H1 (cell line): ENCODE results near the gene RCAN2. TPM values are rescaled to one million over a fixed set of nuclear protein-coding genes. Genes with fewer than 3 reads are reported as not detected.
A peak's percentile ranks its signal among the peaks of the same experiment; 100 is the strongest.

Experiments used
- CTCF ChIA-PET: fragments of 300-600 bp; sonication (Branson Sonifier 250); formaldehyde crosslinking; loops from one replicate; lab custom pipeline; 2021; ENCODE audit not compliant: partially characterized antibody; lab: Charles Lee
- POLR2A ChIA-PET: fragments of 300-600 bp; sonication (Branson Sonifier 250); formaldehyde crosslinking; loops from one replicate; lab custom pipeline; 2021; ENCODE audit warnings: inconsistent platforms; ENCODE audit not compliant: partially characterized antibody; lab: Charles Lee
- DNase-seq, 2 experiments: peaks; one replicate each; pipeline versions ENCODE4 v3.0.0 to v3.0.0-alpha.2; 2010 to 2022; ENCODE audit warnings: low spot score in 2 of 2, low read depth in 1 of 2, mixed read lengths in 1 of 2
- FAIRE-seq: peaks from 2 replicates; lab custom pipeline; 2011; peaks lifted over from hg19 to GRCh38; lab: Jason Lieb, UNC
- H2AFZ ChIP-seq: 2 replicates; pipeline ENCODE4 v1.8.1; 2012; ENCODE audit warnings: low read length, inconsistent platforms
- H2AK5ac ChIP-seq: 2 replicates; pipeline ENCODE4 v1.6.1; 2013; ENCODE audit warnings: low read depth, low read length
- H2BK120ac ChIP-seq: replicated peaks from 2 replicates; pipeline ENCODE3; 2013; ENCODE audit warnings: low read depth, low read length, inconsistent platforms
- H2BK12ac ChIP-seq: 2 replicates; pipeline ENCODE4 v1.6.1; 2013; ENCODE audit warnings: low read depth, low read length
- H2BK15ac ChIP-seq: 2 replicates; pipeline ENCODE4 v1.6.1; 2013; ENCODE audit warnings: low read length
- H2BK20ac ChIP-seq: 2 replicates; pipeline ENCODE4 v1.6.1; 2013; ENCODE audit warnings: low read length
- H2BK5ac ChIP-seq: 2 replicates; pipeline ENCODE4 v1.6.1; 2013; ENCODE audit warnings: low read depth, low read length
- H3K14ac ChIP-seq: 2 replicates; pipeline ENCODE4 v1.6.1; 2013; ENCODE audit warnings: inconsistent platforms; ENCODE audit not compliant: insufficient read length
- H3K18ac ChIP-seq: 2 replicates; pipeline ENCODE4 v1.6.1; 2013; ENCODE audit warnings: low read length; ENCODE audit errors: extremely low read depth
- H3K23ac ChIP-seq: 2 replicates; pipeline ENCODE4 v1.6.1; 2013; ENCODE audit warnings: inconsistent platforms; ENCODE audit not compliant: insufficient read length
- H3K23me2 ChIP-seq: 2 replicates; pipeline ENCODE4 v1.6.1; 2013; ENCODE audit warnings: low read depth, low read length
- H3K27ac ChIP-seq: 2 replicates; pipeline ENCODE4 v1.6.1; 2011; ENCODE audit warnings: low read depth, low read length, inconsistent platforms
- H3K27me3 ChIP-seq, 4 experiments: replicated peaks in 1 of 4; 1 replicate in 1 of 4; 2 replicates in 3 of 4; pipeline versions ENCODE4 v1.6.1 to v1.8.1; 2011 to 2013; ENCODE audit warnings: low read length in 3 of 4, mild to moderate bottlenecking in 3 of 4, inconsistent platforms in 2 of 4, mixed read lengths in 2 of 4, moderate library complexity in 1 of 4; ENCODE audit not compliant: control insufficient read depth in 3 of 4, insufficient read depth in 3 of 4; ENCODE audit errors: extremely low read depth in 1 of 4
- H3K36me3 ChIP-seq, 4 experiments: 2 replicates each; pipeline versions ENCODE4 v1.6.1 to v1.8.1; 2011 to 2013; ENCODE audit warnings: mild to moderate bottlenecking in 4 of 4, low read length in 3 of 4, moderate library complexity in 2 of 4, control low read depth in 1 of 4, inconsistent platforms in 1 of 4; ENCODE audit not compliant: insufficient read depth in 4 of 4, control insufficient read depth in 2 of 4
- H3K4ac ChIP-seq: replicated peaks from 2 replicates; pipeline ENCODE3; 2013; ENCODE audit warnings: low read length, low read depth, mixed read lengths, inconsistent platforms; ENCODE audit not compliant: insufficient read length
- H3K4me1 ChIP-seq, 4 experiments: replicated peaks in 1 of 4; 1 replicate in 1 of 4; 2 replicates in 3 of 4; pipeline versions ENCODE4 v1.6.1 to v1.8.1; 2011 to 2013; ENCODE audit warnings: low read length in 3 of 4, inconsistent platforms in 2 of 4, mixed read lengths in 1 of 4; ENCODE audit not compliant: insufficient read depth in 4 of 4, control insufficient read depth in 3 of 4
- H3K4me2 ChIP-seq, 2 experiments: 2 replicates each; pipeline versions ENCODE4 v1.6.1 to v1.8.1; 2011 to 2013; ENCODE audit warnings: low read depth in 2 of 2, low read length in 2 of 2, control low read depth in 1 of 2, inconsistent platforms in 1 of 2, mild to moderate bottlenecking in 1 of 2; ENCODE audit not compliant: insufficient read depth in 1 of 2
- H3K4me3 ChIP-seq, 4 experiments: fragments of 200-600, 300-600 bp in 1 of 4; sonication (generic), shearing (Covaris generic), sonication (Bioruptor Twin) in 1 of 4; 2 replicates each; pipeline versions ENCODE4 v1.5.1 to v1.8.1; 2011 to 2016; ENCODE audit warnings: low read length in 4 of 4, low read depth in 3 of 4, control low read depth in 2 of 4, inconsistent platforms in 2 of 4, mild to moderate bottlenecking in 2 of 4, mixed read lengths in 1 of 4, moderate library complexity in 1 of 4; ENCODE audit not compliant: insufficient read depth in 2 of 4; ENCODE audit errors: extremely low read depth in 1 of 4
- H3K56ac ChIP-seq: replicated peaks from 2 replicates; pipeline ENCODE3; 2013; ENCODE audit warnings: low read depth, mild to moderate bottlenecking, mixed read lengths, low read length, inconsistent platforms; ENCODE audit not compliant: insufficient read length
- H3K79me1 ChIP-seq: 2 replicates; pipeline ENCODE4 v1.6.1; 2013; ENCODE audit warnings: low read depth, low read length, control low read depth
- H3K79me2 ChIP-seq, 2 experiments: 2 replicates each; pipeline versions ENCODE4 v1.6.1 to v1.8.1; 2012 to 2013; ENCODE audit warnings: low read length in 2 of 2, mild to moderate bottlenecking in 2 of 2, inconsistent platforms in 1 of 2; ENCODE audit not compliant: insufficient read depth in 2 of 2, control insufficient read depth in 1 of 2
- H3K9ac ChIP-seq, 4 experiments: replicated peaks in 1 of 4; 1 replicate in 1 of 4; 2 replicates in 3 of 4; pipeline versions ENCODE4 v1.6.1 to v1.8.1; 2011 to 2013; ENCODE audit warnings: low read depth in 3 of 4, low read length in 3 of 4, control low read depth in 2 of 4, mild to moderate bottlenecking in 2 of 4, moderate library complexity in 2 of 4, inconsistent platforms in 1 of 4; ENCODE audit errors: extremely low read depth in 1 of 4
- H3K9me3 ChIP-seq, 2 experiments: 2 replicates each; pipeline versions ENCODE4 v1.6.1 to v1.8.1; 2012 to 2013; ENCODE audit warnings: mild to moderate bottlenecking in 2 of 2, moderate library complexity in 2 of 2, control low read depth in 1 of 2, inconsistent platforms in 1 of 2, low read depth in 1 of 2, low read length in 1 of 2, mixed read lengths in 1 of 2; ENCODE audit not compliant: insufficient read depth in 2 of 2
- H4K20me1 ChIP-seq, 2 experiments: replicated peaks in 1 of 2; 2 replicates each; pipeline versions ENCODE3 to v1.8.1; 2011 to 2013; ENCODE audit warnings: inconsistent platforms in 2 of 2, low read length in 2 of 2, mild to moderate bottlenecking in 1 of 2; ENCODE audit not compliant: insufficient read depth in 2 of 2, control insufficient read depth in 1 of 2
- H4K5ac ChIP-seq: 2 replicates; pipeline ENCODE4 v1.6.1; 2013; ENCODE audit warnings: low read length, low read depth, mixed read lengths, inconsistent platforms; ENCODE audit not compliant: insufficient read length
- H4K8ac ChIP-seq: 2 replicates; pipeline ENCODE4 v1.8.0; 2013; ENCODE audit warnings: mild to moderate bottlenecking, moderate library complexity, low read length, inconsistent platforms; ENCODE audit not compliant: insufficient read depth; ENCODE audit errors: extremely low read depth
- H4K91ac ChIP-seq: replicated peaks from 2 replicates; pipeline ENCODE3; 2013; ENCODE audit warnings: low read length, mixed read lengths, inconsistent platforms; ENCODE audit not compliant: insufficient read length
- ATF2 ChIP-seq: IDR thresholded peaks from 2 replicates; pipeline ENCODE4 v1.6.1; 2012; ENCODE audit warnings: low read length, inconsistent platforms
- CBX5 ChIP-seq: fragments of 300-800, 300-1000 bp; sonication (generic); IDR thresholded peaks from 2 replicates; pipeline ENCODE4 v1.7.1; 2016; ENCODE audit warnings: antibody characterized with exemption, low read length, low read depth
- EGR1 ChIP-seq: IDR thresholded peaks from 2 replicates; pipeline ENCODE4 v1.6.1; 2011; ENCODE audit warnings: low read depth, low read length, borderline replicate concordance
- SRF ChIP-seq: IDR thresholded peaks from 2 replicates; pipeline ENCODE4 v1.6.1; 2011; ENCODE audit warnings: mild to moderate bottlenecking, low read depth, low read length, moderate library complexity
- YY1 ChIP-seq: IDR thresholded peaks from 2 replicates; pipeline ENCODE4 v1.6.1; 2011; ENCODE audit warnings: low read depth, mild to moderate bottlenecking, low read length
- WGBS, 2 experiments: shearing (Covaris generic) in 1 of 2; methylation state at CpG; one replicate each; pipeline versions ENCODE4 v1.1.6 to v1.1.7; 2013 to 2015; ENCODE audit warnings: low lambda C conversion rate in 2 of 2, mixed read lengths in 2 of 2, inconsistent platforms in 1 of 2, low coverage in 1 of 2, missing lambda C conversion rate in 1 of 2; ENCODE audit not compliant: insufficient replicate concordance in 2 of 2, insufficient coverage in 1 of 2, insufficient read length in 1 of 2; ENCODE audit errors: extremely low coverage in 1 of 2, missing lambda C conversion rate in 1 of 2; 5-methylcytosine and 5-hydroxymethylcytosine counted together
- polyA plus RNA-seq, 7 experiments: library from polyadenylated mRNA; depleted of rRNA in 3 of 7; stranded (reverse) in 5 of 7; unstranded in 2 of 7; fragments of >200 nt in 5 of 7; fragments of 200-250 nt in 2 of 7; gene quantifications; 1 replicate in 5 of 7; 2 replicates in 1 of 7; 4 replicates in 1 of 7; pipeline versions ENCODE4 v1.2.1 to v1.2.3, GENCODE V29; 2011 to 2013; ENCODE audit warnings: missing spikeins in 2 of 7, mixed read lengths in 2 of 7
- total RNA-seq: library from RNA; stranded (reverse); fragmentation: NEBNext Ultra II Directional; extraction: Animal tissue kit (Norgen Biotek cat#: 25700); gene quantifications from 2 replicates; pipeline ENCODE4 v1.2.1, GENCODE V29; 2021

The RCAN2 gene
- total and polyA plus RNA-seq, 2 of the 8 experiments (the other 6 are each of a cell fraction or from before 2014, with no cell fraction given): 5.0 to 8.5 TPM

- 0 out of 2 replicates have a peak overlapping the region, but pooled peaks have one; percentile 68 for H2AFZ ChIP-seq
- H3K23ac ChIP-seq: no peak overlapping the region
- 100% methylated on average over 1 of the region's 2 CpGs; no CpG with 5 or more reads in 1 of the 2 experiments for WGBS, 2 experiments
- no peak overlapping the region for H3K18ac ChIP-seq
- no peak overlapping the region for H3K9ac ChIP-seq
- no peak overlapping the region for H2AK5ac ChIP-seq
- no peaks in the 10 kb centered on the region for H3K23me2 ChIP-seq
- TF ChIP-seq SRF: no peak
- TF ChIP-seq CBX5: no peak
- no peak for TF ChIP-seq EGR1
- TF ChIP-seq YY1: no peak
- TF ChIP-seq ATF2: no peak
- no peaks in the 10 kb centered on the region for H3K36me3 ChIP-seq
- H4K8ac ChIP-seq: no peak overlapping the region
- no peak overlapping the region for H3K56ac ChIP-seq
- H2BK120ac ChIP-seq: no peak overlapping the region
- no peaks in the 10 kb centered on the region for H4K20me1 ChIP-seq
- no peak overlapping the region for H3K27ac ChIP-seq
- POLR2A ChIA-PET: no interaction called here
- H4K5ac ChIP-seq: no peak overlapping the region
- DNase-seq (no peak), FAIRE-seq (no peak)
- no peaks in the 10 kb centered on the region for H3K27me3 ChIP-seq
- peaks cover 0 to 6% (median 0%) of the 10 kb centered on the region in 4 experiments; a peak in 1 of 7 replicates for H3K4me1 ChIP-seq
- no peak overlapping the region for H3K4ac ChIP-seq
- no peak overlapping the region for H3K14ac ChIP-seq
- H4K91ac ChIP-seq: no peak overlapping the region
- H3K4me3 ChIP-seq: no peak overlapping the region
- H2BK12ac ChIP-seq: no peak overlapping the region
- no peak overlapping the region for H3K4me2 ChIP-seq
- H3K79me1 ChIP-seq: no peaks in the 10 kb centered on the region
- CTCF ChIA-PET: interaction anchor here (1.0 to 1.5 kb wide), 5 partner anchors 9 to 107 kb away, joined by 3 to 9 read pairs (median 5); no protein-coding TSS in a partner anchor
- H2BK20ac ChIP-seq: no peak overlapping the region
- no peaks in the 10 kb centered on the region for H3K9me3 ChIP-seq
- no peak overlapping the region for H2BK5ac ChIP-seq
- no peaks in the 10 kb centered on the region for H3K79me2 ChIP-seq
- no peak overlapping the region for H2BK15ac ChIP-seq
Observed at GRCh38 chr6:46526607-46527006, 35.4 kb upstream of the RCAN2 start.
